Dedifferentiated amniotic fluid mesenchymal stem cell (primary cell): ENCODE data around the gene LSP1.

Experiments
- DNase-seq: peaks from one replicate; pipeline ENCODE4 v3.0.0-alpha.2; 2016; ENCODE audit errors: extremely low spot score

LSP1 gene

DNA sequence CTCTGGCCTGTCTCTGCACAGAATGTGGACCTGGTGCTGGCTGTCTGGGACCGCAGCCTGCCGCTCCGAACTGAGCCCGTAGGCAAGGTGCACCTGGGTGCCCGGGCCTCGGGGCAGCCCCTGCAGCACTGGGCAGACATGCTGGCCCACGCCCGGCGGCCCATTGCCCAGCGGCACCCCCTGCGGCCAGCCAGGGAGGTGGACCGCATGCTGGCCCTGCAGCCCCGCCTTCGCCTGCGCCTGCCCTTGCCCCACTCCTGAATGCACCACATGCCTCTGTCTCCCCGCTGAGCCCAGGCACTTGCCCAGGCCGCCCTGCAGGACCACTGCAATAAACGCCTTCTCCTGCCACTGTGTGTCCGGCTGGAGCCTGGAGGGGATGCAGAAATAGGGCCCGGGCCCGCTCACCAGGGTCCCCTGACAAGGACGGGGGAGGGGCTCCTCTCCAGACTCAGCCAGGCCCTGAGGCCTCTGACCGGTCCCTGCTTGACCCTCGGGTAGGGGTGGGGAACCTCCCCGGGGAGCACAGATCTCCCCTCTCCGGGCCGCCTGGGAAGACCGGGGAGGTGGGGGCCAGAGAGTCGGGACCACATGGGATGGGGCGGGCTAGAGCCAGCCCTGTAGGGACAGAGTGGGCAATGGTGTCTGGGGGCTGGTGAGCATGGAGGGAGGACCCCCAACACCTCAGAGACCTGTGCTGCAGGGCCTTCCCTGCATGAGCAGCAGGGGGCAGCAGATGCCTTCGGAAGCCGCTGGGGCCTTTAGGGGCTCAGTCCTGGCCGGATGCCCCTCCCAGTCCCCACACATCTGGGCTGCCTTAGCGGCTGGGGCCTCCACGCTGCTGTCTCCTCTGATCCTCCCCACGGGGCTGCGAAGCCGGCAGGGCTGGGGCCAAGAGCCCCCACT lies 15.5 kb upstream of the LSP1 start:
- peak; percentile 36 for DNase-seq

DNA sequence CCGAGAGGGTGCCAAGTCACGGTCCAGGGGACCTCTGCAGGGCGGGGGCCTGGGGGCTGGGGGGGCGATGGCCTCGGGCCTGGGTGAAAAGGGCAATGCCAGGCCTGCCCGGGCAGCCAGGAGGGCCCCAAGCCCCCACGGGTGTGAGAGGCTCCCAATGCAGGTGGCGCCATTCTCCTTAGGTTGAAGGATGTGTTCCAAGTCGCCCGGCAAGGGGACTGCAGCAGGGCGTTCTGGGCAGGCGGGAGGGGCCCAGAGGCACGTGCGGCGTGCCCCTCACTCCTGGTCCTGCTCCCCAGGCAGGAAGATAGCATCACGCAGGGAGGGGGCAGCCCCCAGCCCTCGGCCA lies 14.8 kb upstream of the LSP1 start:
- DNase-seq: no peak

GRCh38 chr11:1838426-1839144 lies 14.3 kb upstream of the LSP1 start, which contains the start of gene TNNI2:
Gene TNNI2 (plus strand): TSS chr11:1838981. CDS start chr11:1839697, 716 bp downstream.
- DNase-seq: no peak

DNA sequence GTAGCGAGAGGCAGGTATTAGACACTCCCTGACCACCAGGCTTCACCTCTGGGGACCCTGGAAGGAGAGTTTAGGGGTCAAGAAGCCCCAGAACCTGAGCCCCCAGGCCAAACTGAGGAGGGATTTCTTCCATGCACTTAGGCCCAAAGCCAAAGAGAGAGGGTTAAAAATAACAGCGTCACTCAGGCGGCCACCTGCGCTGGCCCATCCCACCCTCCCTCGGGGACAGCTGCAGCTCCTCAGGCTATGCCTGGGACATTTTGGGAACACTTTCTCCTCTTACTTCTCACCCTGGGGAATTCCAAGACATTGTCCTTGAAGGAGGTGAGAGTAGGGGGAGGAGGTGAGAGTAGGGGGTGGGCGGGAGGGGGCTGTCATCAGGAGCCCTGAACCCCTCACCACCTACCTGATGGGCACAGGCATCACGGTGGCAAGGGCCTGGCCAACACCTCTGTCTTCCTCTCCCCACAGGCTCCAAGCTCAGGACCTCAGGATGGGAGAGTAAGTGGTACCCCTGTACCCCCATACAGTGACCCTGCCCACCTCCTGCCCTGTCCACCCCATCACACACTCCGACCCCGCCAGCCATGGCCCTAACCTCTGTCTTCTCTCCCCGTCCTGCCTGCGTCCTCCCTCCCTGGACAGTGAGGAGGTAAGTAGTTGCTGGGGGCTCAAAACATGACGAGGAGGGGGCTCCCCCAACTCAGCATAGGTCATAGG lies 13.5 kb upstream of the LSP1 start:
- DNase-seq: no peak

GRCh38 chr11:1839924-1840779 lies 12.7 kb upstream of the LSP1 start:
- DNase-seq: no peak

DNA sequence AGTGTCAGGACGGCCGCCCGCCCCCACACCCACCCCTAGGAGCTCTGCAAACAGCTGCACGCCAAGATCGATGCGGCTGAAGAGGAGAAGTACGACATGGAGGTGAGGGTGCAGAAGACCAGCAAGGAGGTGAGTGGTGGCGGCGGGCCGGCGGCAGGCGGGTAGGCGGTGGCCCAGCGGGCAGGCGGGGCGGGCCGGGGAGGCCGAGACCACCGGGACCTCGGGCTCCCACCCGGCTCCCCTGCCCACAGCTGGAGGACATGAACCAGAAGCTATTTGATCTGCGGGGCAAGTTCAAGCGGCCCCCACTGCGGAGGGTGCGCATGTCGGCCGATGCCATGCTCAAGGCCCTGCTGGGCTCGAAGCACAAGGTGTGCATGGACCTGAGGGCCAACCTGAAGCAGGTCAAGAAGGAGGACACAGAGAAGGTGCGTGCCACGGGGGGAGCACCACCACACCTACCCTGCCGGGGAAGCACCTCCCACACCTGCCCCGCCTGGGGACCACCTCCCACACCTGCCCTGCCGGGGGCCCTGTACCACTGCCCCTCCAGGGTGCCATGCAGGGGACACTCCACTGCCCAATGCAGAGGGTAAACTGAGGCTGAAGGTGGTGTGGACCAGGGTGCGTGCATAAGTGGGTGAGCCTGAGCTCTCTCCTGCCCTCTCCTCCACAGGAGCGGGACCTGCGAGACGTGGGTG lies 12.0 kb upstream of the LSP1 start:
- no peak for DNase-seq

GRCh38 chr11:1841511-1842148 lies 11.3 kb upstream of the LSP1 start:
- DNase-seq: no peak

DNA sequence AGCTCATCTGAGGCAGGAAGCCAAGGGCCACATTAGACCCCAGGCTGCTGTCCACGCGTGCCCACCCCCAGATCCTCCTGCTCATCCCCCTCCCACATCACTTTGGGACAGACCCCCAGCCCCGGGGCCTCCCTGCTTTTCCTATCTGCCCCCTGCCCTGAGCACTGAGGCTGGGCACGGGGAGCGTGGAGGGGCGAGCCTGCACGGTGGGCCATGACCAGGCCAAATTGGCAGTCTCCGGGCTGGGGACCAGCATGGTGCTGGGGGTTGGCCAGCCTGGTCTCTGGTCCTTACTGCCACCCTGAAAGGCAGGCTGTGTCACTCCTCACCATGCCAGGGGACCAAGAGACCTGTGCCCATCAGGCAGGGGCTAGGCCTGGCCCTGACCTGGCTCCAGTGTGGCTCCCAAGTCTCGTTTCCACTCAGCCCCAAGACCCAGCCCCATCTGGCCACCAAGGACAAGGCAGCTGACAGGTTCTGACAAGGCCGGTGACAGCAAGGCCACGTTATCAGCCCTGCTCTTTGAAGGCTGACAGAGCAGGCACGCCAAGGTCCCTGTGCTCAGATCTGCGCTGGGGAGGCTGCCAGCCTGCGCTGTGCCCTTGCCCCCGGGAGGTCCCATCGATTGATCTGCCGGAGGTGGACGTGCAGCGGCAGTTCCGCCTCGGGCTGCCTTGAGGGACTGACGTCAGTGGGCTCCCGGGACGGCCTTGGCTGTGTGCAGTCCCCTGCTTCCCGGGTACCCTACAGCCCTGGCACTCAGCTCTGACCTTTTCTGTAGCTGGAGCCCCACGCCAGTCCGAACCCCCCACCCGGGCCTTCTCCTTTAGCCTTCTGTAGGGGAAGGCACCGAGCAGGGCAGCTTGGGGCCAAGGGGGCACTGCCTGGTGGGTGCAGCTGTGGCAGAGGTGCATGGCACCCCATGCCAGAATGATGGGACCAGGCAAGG lies 10.5 kb upstream of the LSP1 start:
- DNase-seq: no peak

DNA sequence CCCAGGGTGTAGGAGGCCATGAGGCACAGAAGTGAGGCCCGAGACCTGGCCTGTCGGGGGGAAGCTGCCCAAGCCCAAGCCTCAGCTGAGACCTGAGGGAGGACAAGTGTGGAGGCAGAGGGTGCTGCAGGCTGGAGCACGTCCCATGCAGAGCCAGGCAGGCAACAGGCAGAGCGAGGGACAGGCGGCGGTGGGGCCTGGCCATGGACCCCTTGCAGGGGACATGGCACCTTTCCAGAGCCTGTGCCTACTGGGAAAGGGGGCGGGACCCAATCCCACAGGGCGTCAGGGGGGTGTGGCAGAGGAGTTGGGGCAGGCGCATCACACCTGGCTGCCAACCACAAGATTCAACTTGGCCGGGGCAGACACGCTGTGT lies 9.8 kb upstream of the LSP1 start:
- DNase-seq: no peak

DNA sequence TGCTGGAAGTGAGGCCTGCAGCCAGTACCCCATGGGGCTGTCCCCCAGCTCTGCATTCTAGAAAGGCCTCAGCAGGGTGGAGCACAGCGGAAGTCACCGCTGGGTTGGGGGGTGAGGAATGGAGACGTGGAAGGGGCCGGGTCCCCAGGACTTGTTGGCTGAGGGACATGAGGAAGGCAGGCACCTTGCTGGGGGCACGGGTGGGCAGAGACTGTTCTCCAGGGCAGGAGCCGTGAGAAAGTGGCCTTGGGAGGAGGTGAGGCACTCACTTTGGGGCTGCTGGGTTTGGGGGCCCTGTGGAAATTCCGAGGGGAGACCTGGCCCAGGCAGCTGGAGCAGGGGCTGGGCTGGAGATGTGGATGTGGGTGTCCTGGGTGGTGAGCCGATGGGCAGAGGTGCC lies 9.1 kb upstream of the LSP1 start:
- DNase-seq: no peak

DNA sequence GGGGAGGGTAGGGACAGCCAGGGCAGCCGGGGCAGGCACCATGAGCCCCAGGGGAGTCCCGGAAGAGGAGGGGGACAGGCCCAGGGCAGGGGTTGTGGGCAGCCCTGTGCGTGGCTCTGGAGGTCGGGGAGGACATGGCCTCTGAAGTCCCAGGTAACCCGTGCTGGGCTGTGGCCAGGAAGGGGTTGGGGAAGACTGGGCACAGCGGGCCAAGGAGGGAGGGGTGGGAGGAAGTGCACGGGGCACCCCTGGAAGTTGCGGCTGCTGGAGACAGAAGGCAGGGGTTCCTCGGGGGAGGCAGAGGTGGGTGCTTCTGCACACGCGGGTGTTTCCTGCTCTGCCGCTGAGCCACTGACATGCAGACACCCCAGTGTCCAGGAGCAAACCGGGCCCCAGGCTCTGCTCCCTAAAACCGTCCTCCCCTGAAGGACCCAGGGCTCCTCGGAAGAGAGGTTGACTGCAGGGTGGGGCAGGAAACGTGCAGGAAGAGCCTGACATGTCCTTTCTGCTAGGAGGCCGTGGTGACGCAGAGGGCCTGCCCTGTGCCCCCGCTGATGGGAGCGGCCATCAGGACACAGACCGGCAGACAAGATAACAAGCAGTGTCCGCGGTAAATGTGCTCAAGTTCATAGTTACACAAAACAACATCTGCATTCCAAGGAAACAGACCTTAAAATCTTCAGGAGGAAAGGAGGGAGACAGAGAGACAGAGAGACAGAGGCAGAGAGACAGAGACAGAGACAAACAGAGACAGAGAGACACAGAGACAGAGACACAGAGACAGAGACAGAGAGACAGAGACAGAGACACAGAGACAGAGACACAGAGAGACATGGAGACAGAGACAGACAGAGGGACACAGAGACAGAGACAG lies 8.4 kb upstream of the LSP1 start:
- no peak for DNase-seq

DNA sequence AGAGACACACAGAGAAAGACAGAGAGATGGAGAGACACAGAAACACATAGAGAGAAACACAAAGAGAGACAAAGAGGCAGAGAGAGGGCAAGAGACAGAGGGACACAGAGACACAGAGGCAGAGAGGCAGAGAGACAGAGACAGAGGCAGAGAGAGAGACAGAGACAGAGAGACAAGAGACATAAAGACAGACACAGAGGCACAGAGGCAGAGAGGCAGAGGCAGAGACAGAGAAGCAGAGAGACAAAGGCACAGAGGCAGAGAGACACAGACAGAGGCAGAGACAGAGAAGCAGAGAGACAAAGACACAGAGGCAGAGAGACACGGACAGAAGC lies 7.8 kb upstream of the LSP1 start:
- no peak for DNase-seq

DNA sequence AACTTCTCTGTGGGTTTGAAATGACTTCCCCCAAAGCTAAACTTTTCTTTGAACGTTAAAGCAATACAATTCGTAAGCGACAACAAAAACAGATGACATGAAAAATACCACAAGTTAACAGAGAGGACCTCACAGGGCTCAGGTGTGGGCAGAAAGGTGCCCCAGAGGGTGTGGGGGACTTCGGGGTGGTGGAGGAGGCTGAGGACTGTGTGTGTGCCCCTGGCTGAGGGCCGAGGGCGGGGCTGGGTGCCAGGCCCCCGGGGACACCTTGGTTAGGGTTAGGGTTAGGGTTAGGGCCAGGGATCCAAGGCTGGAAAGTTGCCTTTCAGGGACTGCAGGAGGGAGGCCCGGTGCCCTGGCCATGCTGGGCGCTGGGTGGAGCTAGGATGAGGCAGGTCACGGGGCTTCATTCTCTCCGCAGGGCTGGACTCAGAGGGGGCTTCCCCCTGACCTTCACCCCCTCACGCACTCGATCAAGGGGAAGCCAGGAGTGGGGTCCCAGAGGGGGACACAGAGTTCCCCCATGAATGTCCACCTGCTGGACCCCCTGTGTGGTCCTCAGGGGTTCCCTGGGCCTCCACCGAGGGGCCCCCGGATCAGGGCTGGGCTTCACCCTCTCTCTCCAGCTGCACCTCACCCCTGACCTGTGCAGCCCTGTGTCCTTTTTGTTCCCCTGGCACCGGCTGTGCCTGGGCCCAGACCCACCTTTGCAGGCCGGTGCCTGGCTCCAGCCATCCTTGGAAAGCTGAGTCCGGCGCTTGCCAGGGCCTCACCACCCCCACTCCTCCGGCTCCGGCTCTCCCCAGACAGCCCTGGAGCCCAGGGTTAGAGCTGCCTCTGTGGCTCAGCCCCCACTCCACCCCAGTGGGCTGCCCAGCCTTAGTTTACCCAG lies 7.1 kb upstream of the LSP1 start:
- no peak for DNase-seq

DNA sequence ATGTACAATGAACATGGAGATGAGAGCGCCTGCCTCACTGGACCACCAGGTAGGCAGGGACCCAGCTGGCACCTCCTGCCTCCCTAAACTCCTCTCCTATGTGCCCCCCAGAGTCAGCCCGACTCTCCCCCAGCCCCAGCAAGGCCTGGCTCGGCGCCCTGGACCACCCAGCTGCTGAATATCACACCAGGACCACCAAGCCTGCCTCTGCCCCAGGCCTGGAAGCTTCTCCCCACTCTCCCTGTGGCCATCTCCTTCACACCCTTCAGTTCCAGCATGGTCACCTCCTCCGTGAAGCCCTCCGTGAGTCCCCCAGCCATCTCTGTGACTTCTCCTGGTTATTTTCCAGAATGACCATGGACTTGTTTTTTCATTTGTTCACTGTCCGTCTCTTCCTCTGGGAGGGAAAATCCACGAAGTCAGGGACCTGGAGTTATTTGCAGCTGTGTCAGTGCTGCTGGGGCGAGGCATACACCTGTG lies 6.4 kb upstream of the LSP1 start:
- no peak for DNase-seq

- DNase-seq: no peak
Observed at GRCh38 chr11:1847006-1847735, 5.7 kb upstream of the LSP1 start.

DNA sequence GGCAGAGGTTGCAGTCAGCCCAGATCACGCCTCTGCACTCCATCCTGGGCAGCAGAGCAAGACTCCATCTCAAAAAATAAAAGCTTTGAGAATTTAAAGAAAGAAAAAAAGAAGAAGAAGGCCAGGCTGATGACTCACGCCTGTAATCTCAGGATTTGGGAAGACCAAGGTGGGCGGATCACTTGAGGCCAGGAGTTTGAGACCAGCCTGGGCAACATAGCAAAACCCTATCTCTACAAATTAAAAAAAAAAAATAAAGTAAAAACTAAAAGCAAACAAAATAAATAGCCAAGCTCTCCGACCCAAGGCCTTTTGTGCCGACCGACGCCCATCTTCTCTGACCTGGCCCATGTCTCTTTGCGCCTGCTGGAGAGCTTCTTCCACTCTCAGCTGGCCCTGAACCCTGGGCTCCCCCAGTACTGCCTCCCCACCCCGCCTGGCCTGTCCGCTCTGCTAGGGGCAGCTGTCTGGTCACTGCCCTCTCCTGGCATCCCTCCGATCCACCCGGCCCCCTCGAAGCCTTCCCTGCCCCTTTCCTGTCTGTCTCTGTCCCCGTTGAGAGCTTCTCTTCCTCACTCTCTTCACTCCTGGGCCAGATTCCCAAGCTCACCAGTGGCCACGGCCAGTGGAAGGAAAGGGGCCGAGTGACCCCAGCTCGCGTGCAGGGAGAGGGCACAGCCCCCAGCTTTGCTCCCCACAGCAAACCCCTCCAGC lies 4.8 kb upstream of the LSP1 start:
- DNase-seq: no peak
